ENCODE data around the gene CD151.

DNA sequence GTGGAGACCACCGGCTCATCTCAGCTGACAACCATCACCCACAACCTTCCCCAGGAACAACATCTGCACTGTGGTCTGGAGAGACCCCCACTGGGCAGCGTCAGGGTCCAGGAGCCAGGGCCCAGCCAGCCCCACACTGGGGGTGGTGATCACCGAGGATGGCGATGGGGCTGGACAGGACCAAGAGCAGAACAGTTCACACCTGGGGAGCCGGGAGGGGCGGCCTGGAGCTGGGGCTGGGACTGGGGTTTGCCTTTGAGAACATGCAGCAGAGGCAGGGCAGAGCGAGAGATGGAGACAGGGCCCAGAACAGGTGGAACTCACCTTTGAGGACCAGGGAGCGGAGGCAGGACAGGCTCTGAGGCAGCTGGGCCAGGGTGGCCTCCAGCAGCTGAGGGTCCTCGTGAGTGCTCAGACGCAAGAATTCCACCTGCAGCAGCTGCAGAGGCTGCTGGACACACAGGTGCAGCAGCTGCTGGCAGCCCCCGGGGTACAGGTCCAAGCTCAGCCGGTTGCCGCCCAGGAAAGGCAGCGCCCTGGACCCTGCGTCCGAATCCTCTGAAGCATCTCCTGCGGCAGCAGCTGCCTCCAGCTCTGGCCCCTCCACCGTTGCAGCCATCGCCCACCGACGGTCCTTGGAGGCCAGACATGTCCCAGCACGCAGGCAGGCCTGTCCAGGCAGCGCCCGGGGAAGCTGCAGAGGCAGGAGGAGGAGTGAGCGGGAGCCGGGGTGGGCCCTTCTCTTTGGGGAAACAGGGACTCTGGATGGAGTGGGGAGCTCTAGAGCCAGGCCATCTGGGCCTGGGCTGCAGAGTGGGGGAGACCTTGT, 28.8 kb upstream of the CD151 start:
- TF ChIP-seq, protein P1, sequence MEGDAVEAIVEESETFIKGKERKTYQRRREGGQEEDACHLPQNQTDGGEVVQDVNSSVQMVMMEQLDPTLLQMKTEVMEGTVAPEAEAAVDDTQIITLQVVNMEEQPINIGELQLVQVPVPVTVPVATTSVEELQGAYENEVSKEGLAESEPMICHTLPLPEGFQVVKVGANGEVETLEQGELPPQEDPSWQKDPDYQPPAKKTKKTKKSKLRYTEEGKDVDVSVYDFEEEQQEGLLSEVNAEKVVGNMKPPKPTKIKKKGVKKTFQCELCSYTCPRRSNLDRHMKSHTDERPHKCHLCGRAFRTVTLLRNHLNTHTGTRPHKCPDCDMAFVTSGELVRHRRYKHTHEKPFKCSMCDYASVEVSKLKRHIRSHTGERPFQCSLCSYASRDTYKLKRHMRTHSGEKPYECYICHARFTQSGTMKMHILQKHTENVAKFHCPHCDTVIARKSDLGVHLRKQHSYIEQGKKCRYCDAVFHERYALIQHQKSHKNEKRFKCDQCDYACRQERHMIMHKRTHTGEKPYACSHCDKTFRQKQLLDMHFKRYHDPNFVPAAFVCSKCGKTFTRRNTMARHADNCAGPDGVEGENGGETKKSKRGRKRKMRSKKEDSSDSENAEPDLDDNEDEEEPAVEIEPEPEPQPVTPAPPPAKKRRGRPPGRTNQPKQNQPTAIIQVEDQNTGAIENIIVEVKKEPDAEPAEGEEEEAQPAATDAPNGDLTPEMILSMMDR (conservative IDR thresholded peaks at IDR 0.05; ENCODE audit: low read depth in 2 of 2) = no peak
- no peak for TF ChIP-seq ZNF114 (CRISPR knock-in tag; IDR thresholded peaks at IDR 0.05)
- TF ChIP-seq POLR2AphosphoS5 (IDR thresholded peaks at IDR 0.05; ENCODE audit: low read depth) = no peak
- TF ChIP-seq EZH2phosphoT487 (IDR thresholded peaks at IDR 0.05; ENCODE audit: unreplicated experiment) = no peak
